Posterior cingulate gyrus (tissue), 11 donors: ENCODE data around the gene HOXB3.

Experiments used
- DNase-seq, 10 donors: peaks; one replicate each; pipeline versions ENCODE4 v3.0.0 to v3.0.0-alpha.2; 2020 to 2021; ENCODE audit warnings: mixed read lengths in 3 of 10
- intact Hi-C: fragments of 100-400 bp; cut with DNase I; formaldehyde crosslinking; loops from one replicate; pipeline ENCODE4 v1.15.1; 2023

The HOXB3 gene

GRCh38 chr17:48561884-48562810, 27.9 kb downstream of the HOXB3 start:
- intact Hi-C loops = no loop called here
- no peak for DNase-seq

GRCh38 chr17:48559840-48560817, 29.9 kb downstream of the HOXB3 start:
- intact Hi-C loops = no loop called here
- no peak for DNase-seq

DNA sequence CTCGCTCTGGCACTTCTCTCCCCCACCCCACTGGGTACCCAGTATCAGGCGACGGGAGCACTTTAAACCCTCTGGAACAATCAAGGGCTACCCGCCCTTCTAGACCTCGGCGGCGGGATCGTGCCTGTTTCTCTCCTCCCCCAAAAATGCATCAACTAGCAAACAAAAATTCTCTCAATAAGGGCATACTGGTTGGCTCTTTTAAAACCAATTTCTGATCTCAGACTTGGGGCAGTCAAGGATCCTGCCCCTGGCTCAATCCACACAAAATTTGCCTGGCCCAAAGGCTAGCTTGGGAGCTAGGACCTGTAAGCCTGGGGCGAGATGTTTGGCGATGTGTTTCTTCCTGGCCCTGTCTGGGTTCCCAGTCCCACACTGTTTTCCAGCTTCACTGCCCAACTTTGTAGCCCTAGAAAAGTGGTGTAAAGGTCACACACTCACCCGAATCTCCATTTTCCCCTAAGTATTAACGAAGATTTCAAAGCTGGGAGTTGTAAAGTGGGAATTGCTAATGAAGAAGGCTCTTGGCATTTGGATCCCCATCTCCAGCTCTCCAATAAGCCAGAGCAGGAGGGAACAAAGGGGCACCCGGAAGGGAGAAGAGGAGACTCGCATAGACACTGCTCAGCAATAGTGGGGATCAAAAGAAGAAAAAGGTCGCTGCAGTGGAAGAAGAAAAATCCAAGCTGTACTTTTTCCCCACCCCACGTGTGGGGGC, 30.8 kb downstream of the HOXB3 start:
- intact Hi-C loops = no loop called here
- DNase-seq = no peak

DNA sequence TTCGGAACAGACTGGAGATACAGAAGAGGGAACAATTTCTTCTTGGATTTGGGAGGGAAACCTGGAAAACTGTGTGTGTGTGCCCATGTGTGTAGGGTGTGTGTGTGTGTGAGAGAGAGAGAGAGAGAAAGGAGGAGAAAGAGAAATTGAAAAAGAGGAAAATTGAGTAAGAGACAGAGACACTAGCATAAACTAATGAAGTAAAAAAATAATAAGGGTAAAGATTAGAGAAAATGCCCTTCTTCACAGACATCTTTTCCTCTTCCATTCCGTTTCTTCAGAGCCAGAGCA, 31.3 kb downstream of the HOXB3 start:
- intact Hi-C loops = no loop called here
- no peak for DNase-seq

DNA sequence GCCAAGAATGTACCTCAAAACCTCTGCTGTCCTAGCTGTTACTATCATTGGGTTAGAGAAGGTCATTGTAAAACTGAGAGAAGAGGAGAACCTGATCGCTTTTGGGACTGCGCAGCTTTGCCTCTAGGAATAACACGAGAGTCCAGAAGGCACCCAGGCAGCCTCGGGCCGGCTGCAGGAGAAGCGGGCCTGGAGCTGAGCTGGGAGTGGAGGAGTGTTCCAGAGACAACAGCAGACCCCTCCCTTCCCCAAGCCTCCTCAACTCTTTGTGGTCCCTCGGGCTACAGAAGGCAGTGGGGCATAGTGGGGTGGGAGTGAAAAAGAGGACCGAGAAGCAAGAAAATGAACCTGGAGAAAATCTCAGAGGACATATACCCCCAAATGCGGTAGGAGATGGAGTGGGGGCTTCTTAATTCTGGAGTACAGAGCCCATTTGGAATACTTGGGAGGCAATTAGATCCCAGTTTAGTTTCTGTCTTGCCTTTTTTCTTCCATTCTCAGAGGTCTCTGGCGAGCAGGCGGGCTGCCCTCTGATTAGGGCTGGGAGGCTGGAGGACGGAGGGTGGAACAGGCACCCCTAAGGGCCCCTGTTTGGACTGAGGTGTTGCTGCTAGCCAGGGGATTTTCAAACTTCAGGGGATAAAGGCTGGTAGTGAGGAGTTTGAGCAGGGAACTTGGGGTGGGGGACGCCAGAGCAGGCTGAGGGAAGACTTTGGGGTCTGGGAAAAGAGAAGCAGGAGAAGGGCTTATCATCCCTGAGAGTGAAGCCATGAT, 31.8 kb downstream of the HOXB3 start:
- DNase-seq = no peak
- intact Hi-C loops = no loop called here

DNA sequence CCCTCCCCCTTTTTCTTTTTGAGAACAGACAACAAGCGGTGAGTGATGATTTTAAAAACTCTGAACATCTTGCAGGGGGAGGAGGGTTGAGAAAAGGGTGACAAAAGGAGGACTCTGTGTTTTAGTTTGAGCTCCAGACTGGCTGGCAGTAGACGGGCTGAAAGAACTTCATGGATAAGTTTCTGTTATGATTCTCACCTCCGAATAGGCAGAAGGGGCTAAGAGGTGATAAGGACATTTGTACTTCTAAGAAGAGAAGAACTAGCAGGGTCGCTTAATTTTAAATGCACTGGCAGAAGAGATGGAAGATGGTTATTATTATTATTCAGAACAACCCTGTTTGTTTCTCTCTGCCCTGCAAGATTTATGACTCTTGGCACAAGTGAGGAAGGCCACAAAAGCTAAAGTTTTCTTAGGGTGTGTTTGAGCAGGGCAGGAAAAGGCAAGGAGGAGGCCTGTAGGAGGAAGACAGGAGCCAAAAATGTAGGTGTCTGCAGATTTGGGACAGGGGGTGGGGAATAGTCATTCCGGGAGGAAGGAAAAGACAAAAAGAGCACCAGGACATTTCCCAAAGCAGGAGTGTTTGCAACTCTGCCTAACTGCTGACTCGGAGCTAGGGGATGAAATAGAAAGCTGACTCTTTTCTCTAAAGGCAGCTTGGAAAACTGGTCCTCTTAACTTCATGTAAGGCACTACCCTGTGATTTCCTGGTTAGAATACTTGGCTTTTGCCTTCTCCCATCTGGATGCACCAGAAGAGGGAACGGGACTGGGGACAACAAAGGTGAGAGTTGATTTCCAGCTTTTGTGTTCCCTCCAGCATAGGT, 33.3 kb downstream of the HOXB3 start:
- DNase-seq = no peak
- intact Hi-C loops = no loop called here

- intact Hi-C loops = no loop called here
- no peak for DNase-seq
Measured at GRCh38 chr17:48556229-48556575, 33.8 kb downstream of the HOXB3 start.

DNA sequence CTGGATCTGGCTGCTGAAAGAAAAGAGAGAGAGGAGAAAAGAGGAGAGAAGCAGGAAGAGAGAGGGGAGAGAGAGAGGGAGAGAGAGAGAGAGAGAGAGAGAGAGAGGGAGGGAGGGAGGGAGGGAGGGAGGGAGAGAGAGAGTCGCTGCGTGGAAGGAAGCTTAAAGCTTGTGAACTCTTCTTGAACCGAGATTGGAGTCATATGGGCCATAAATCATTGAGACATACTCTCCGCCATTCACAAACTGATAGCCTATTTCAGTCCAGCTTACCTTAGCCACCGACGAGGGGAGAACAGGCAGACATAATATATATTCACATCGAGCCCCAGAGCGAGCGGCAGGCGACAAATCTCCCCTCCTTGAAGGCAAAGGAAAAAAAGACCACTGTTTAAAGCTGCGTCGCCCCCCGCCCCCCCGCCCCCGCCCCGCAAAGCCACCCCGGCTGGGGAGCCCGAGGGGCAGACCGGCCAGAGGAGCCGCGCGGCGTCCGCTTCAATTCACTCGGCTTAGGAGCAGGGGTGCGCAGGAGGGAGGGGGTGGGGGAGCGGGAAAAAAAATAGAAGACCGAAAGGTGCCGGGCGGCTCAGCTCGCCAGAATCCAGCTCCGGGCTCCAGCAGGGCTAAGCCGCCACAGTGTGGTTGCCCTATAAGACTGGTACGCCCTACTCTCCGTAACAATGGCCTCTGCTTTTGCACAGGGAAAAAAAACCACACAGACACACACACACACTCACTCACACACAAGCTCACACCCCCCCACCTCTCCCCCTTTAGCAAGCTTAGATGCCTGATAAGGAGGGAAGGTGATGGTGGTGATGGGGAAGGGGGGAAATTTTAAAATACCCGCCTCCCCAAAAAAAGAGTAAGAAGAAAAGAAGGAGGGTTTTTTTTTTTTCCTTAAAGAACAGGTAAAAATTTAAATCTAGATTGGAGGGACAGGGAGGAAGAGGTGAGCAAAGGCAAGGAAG, 34.5 kb downstream of the HOXB3 start:
- intact Hi-C loops = no loop called here
- no peak for DNase-seq

DNA sequence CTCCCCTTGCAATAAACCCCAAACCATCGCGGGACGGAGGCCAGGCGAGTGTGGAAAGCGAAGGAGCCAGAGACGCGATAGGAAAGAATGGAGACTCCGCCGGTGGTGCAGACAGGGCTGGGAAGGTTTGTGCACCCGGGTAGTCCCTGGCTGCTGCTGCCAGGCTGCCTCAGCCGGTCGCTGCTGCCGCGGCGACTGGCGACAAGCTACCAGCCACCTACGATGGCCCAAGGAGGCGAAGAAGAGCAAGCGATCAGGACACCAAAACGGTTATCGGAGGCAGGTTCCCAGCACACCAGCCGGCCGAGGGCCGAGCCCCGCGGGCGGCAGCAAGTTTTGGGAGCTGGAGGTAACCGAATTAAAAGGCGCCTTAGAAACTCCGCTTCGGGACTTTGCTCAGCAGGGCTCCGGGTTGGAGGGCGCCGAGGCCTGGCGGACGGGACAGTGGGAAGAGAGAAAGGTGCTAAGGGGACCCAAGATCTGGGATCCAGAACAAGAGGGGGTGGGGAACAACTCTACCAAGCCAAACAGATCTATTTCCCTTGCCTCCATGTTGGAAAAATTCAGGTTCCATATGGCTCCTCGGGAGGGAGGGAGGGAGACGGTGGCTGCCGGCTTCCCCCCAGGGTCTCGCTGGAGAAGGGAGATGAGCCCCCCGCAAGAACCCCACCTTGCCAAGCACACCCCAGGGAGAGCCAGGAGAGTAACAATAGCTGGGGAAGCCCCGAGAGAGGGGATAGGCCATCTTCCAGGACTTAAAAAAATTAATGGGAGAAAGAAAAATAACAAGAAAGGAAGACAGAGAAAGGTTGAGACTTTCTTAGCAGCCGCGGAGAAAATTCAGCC, 35.4 kb downstream of the HOXB3 start:
- intact Hi-C loops = no loop called here
- DNase-seq = no peak

DNA sequence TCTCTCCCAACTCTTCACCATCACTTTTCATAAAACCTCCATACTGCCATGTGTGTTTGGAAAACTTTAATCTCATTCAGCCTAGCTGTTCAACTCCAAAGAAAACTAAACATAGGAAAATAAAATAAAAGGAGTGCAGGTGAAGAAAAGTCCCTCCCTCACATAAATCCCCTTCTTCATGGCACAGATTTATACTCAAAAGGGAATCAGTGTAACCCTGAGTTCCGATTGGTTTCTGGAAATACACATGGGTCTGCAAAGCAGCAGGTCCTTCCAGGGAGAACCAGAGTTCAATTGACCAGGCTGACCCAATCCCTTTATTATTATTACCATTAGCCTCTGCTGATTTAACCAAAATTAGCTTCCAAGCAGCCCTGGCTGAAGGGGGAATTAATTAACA, 36.2 kb downstream of the HOXB3 start:
- DNase-seq = no peak

GRCh38 chr17:48553190-48553547, 36.9 kb downstream of the HOXB3 start:
- no peak for DNase-seq
- intact Hi-C loops = no loop called here

More for the DNA sequence above, 36.2 kb downstream of the HOXB3 start:
- intact Hi-C loops = no loop called here

- no peak for DNase-seq
- intact Hi-C loops = no loop called here
Measured at GRCh38 chr17:48552466-48553189, 37.4 kb downstream of the HOXB3 start.

DNA sequence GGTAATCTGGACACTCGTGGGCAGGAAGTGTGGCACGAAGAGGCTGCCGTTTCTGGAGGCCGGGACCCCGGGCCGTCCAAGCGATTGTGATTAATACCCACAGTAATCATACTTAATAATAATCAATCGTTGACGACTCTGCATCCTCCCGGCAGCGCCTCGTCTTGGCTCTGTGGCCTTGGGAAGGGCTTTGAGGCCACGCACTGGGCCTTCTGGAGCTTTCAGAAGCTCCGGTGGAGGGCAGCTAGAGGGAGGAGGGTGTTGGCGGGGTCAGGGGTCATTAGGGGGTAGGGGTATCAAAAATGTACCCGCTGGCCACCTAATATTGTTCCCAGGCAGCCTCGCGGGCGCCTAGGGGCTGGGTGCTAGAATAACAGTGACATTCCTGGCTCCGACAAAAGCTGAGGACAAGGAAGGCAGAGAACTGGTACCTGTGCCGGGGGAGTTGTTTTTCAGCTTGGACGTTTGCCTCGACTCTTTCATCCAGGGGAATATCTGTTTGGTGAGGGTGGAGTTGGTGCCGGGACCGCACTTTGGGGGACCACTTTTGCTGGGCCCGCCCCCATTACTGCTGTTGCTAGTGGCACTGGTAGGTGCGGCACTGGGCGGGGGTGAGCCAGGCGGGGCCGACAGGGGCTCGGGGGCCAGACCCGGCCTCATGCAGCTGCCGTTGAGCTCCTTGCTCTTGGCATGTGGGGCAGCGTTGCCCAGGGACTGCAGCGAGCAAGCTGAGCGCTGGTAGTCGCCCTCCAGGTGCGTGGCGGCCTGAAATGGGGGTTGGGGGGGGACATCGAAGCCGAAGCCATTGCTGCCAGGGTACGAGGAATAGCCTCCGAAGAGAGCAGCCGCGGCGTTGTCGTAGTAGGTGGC, 38.2 kb downstream of the HOXB3 start:
- intact Hi-C loops = no loop called here
- peak in 1 of 10 donors; percentile 81 for DNase-seq

DNA sequence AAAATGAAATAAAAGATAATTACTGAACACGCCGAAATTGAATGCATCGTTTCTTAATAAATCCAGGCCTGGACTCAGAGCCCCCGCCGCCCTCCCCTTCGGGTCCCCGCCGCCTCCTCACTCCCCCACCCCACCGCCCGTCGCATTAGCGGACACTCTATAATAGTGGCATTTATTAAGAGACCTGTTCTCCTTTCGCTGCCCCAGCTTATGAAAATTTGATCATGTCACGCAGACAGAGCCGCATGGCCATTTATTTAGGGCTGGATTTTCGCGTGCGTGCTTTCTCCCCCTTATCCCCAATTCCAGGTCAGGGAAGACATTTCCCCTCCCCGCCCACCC, 38.9 kb downstream of the HOXB3 start:
- DNase-seq = no peak

GRCh38 chr17:48550502-48551213, 39.4 kb downstream of the HOXB3 start:
- intact Hi-C loops = no loop called here

More for the DNA sequence above, 38.9 kb downstream of the HOXB3 start:
- intact Hi-C loops = no loop called here

More at GRCh38 chr17:48550502-48551213, 39.4 kb downstream of the HOXB3 start:
- no peak for DNase-seq
